Liver (tissue), 3 donors: ENCODE results near the gene GCKR.

Source experiments
- CTCF ChIP-seq: fragments of 150-350 bp; IDR thresholded peaks from 2 replicates; pipeline ENCODE4 v1.5.1; 2017; ENCODE audit warnings: improper control_type of control experiment, low read depth, low read length; ENCODE audit not compliant: missing input control
- MAX ChIP-seq: IDR thresholded peaks from 2 replicates; pipeline ENCODE4 v1.6.1; 2016; ENCODE audit warnings: antibody characterized with exemption
- RAD21 ChIP-seq, 2 donors: IDR thresholded peaks; 2 replicates each; pipeline ENCODE4 v1.6.1; 2016; ENCODE audit warnings: antibody characterized with exemption in 2 of 2, mild to moderate bottlenecking in 2 of 2
- REST ChIP-seq: IDR thresholded peaks from 2 replicates; pipeline ENCODE4 v1.6.1; 2016; ENCODE audit warnings: antibody characterized with exemption, mild to moderate bottlenecking
- SP1 ChIP-seq: IDR thresholded peaks from 2 replicates; pipeline ENCODE4 v1.6.1; 2018; ENCODE audit warnings: antibody characterized with exemption, mild to moderate bottlenecking
- ZBTB33 ChIP-seq: IDR thresholded peaks from 2 replicates; pipeline ENCODE4 v1.6.1; 2016; ENCODE audit warnings: antibody characterized with exemption
- donor health status: healthy.
- donor health status: healthy.

GRCh38 chr2:27572998-27573429, 76.4 kb downstream of the GCKR start:
- TF ChIP-seq CTCF (no peak), MAX (no peak), SP1 (no peak), ZBTB33 (no peak), REST (no peak), RAD21 (IDR thresholded peaks at IDR 0.05) (no peak)
